HG03439 (cell line): ENCODE results near the gene CUX1.
"Not testable (repeated sequence)": the region's sequence is repeated elsewhere in the genome, so short reads cannot be mapped to it uniquely, and the experiment has no call there.

Experiments
- ATAC-seq: cut with Tn5 transposase; IDR thresholded peaks from one replicate; pipeline ENCODE4 v1.9.1; 2021; ENCODE audit warnings: mild to moderate bottlenecking, moderate library complexity; ENCODE audit not compliant: unreplicated experiment

The CUX1 gene

DNA sequence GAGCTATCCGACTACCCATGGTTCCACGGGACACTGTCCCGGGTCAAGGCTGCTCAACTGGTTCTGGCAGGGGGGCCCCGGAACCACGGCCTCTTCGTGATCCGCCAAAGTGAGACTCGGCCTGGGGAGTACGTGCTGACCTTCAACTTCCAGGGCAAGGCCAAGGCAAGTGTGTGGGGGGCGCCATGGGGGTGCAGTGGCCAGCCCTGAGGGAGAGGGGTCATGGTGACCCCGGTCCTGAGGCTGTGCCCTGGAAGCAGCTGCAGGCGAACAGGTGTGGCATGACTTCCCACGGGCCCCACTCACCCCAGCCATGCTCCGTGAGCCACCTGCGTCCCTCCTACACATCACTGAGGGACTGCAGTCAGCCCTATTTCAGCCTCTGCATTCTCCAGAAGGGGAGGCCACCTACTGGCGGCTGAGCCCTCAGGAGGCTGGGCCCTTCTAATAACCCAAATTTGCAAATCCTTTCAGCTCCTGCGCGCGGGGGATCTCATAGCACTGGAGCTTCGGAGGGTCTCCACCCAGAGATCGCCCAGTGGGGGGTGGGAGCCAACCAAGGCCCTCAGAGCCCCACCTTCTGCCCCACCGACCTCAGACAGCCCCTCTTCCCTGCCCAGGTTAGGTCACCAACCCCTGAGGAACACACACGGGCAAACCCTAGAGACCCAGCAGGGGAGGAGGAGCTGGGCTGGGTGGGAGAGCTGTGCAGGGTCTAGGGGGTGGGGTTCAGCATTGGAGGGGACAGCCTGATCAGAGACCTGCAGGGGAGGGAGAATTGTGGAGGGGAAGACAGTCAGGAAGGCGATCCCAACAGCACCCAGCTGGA, 500.0 kb downstream of the CUX1 start:
- ATAC-seq = no peak

GRCh38 chr7:102318482-102318971, 501.1 kb downstream of the CUX1 start:
- ATAC-seq = no peak

GRCh38 chr7:102319671-102320070, 502.2 kb downstream of the CUX1 start:
- no peak for ATAC-seq

DNA sequence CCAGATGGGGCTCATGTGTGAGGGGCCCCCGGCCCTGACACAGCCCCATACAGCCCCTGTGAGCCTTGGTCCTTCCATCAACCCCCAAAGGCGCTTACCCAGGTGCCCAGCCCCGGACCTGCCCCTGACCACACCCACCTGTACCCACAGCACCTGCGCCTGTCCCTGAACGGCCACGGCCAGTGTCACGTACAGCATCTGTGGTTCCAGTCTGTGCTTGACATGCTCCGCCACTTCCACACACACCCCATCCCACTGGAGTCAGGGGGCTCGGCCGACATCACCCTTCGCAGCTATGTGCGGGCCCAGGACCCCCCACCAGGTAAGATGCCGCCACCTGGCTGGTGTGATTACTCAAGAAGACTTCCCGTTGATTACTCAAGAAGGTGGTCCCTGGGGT, 502.8 kb downstream of the CUX1 start:
- no peak for ATAC-seq

DNA sequence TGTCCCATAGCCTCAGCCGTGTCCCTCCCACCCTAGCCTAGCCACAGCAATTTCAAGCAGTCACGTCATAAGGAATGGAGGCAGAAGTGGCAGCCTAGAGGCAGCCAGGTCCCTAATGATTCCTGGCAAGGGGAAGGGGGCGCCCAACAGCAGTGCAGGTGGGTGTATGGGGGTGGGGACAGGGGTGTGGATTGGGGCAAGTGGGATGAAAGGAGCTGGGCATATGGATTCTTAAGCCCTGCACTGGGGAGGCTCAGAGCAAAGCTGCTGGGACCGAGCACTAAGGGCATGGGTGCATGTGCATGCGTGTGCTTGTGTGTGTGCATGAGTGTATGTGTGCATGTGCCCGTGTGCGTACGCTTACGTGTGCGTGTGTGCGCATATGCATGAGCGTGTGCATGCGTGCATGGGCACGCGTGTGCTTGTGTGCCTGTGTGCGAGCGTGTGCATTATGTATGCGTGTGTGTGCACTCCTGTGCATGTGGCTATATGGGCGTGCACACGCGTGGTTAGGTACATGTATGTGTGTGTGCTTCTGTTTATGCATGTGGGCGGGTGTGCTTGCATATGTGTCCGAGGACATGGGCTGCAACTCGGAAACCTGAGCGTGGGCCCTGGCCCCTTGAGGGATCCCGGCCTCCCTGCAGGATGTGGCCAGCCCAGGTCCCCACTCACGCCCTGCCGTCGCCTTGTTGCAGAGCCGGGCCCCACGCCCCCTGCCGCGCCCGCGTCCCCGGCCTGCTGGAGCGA, 503.4 kb downstream of the CUX1 start:
- no peak for ATAC-seq

GRCh38 chr7:102321351-102322201, 504.1 kb downstream of the CUX1 start:
- ATAC-seq = no peak

GRCh38 chr7:102322202-102322715, 504.8 kb downstream of the CUX1 start:
- no peak for ATAC-seq

- ATAC-seq = no peak
These were observed 506.4 kb downstream of the CUX1 start for GRCh38 chr7:102323914-102324195.

- not testable (repeated sequence) for ATAC-seq
These were observed 507.7 kb downstream of the CUX1 start for GRCh38 chr7:102325106-102325505.

DNA sequence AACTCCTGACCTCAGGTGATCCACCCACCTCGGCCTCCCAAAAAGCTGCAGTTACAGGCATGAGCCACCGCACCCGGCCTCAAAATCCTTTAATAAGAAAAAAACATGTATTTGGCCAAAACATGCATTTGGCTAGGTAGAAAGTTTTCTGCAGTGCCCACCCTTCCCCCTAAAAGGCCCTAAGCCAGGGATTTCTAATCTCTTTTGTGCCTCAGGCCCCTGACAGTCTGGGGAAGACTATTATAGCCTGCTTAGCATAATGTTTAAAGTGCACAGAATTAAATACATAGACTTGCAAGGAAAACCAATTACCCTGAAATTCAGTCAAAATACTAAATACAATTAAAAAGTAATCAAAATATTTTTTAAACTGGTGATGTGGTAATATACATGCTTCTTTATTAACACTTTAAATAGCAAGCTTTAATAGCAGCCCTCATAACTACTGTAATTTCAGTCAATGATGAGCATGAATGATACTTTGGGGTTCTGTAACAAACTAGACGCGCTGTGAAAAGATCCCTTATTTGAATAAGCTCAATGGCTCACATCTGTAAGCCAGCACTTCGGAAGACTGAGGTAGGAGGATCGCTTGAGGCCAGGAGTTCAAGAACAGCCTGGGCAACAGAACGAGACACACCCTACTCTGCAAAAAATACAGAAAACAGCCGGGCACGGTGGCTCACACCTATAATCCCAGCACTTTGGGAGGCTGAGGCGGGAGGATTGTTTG, 508.9 kb downstream of the CUX1 start:
- no peak for ATAC-seq

GRCh38 chr7:102327183-102327582, 509.8 kb downstream of the CUX1 start:
- not testable (repeated sequence) for ATAC-seq

DNA sequence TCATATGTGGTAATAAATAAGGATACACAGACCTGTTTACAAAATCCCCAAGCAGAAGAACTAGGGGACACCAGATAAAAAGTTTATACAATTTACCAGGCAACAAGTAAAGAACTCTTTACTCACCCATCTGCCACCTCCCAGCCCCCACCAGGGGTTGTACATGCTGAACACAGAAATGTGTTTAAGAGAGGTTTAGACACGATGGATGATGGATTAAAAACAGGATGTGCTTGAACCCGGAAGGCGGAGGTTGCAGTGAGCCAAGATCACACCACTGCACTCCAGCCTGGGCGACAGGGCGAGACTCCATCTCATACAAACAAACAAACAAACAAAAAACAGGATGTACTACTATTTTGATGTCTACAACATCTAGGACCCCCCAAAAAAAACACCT, 511.4 kb downstream of the CUX1 start:
- ATAC-seq = not testable (repeated sequence)

GRCh38 chr7:102329366-102329765, 511.9 kb downstream of the CUX1 start:
- ATAC-seq = not testable (repeated sequence)

DNA sequence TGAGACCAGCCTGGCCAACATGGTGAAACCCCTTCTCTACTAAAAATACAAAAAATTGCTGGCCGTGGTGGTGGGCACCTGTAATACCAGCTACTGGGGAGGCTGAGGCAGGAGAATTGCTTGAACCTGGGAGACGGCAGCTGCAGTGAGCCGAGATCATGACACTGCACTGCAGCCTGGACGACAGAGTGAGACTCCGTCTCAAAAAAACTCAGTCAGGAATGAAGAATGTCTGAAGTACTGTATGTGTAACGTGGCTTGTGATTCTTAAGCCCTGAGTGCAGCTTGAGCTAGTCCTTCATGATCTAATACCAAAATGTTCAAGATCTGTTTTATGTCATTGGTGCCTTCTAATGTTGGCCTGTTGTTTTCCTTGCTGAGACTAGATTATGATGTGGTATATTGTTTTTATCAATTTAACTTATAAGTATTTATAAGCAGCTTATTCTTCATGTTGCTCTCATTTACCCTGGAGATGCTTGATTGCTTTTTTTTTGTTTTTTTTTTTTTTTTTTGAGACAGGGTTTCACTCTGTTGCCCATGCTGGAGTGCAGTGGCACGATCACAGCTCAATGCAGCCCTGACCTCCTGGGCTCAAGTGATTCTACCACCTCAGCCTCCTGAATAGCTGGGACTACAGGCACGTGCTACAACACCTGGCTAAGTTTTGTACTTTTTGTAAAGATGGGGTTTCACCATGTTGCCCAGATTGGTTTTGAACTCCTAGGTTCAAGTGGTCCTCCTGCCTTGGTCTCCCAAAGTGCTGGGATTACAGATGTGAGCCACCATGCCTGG, 513.4 kb downstream of the CUX1 start:
- ATAC-seq = not testable (repeated sequence)
